Astrocyte (in vitro differentiated cells and primary cell): ENCODE measurements around the gene GCDH. TPM values are rescaled to one million over a fixed set of nuclear protein-coding genes. Genes with fewer than 3 reads are reported as not detected.

Experiments
- DNase-seq: peaks from one replicate; pipeline ENCODE4 v3.0.0-alpha.2; 2010; ENCODE audit warnings: low read depth
- FAIRE-seq: peaks from 2 replicates; lab custom pipeline; 2011; peaks lifted over from hg19 to GRCh38; lab: Jason Lieb, UNC
- H2AFZ ChIP-seq: 2 replicates; pipeline ENCODE4 v1.6.0; 2012; ENCODE audit warnings: low read depth, low read length, inconsistent platforms
- H3K27ac ChIP-seq: 2 replicates; pipeline ENCODE4 v1.5.1; 2011; ENCODE audit warnings: low read depth, low read length, inconsistent platforms
- H3K27me3 ChIP-seq: 2 replicates; pipeline ENCODE4 v1.6.0; 2011; ENCODE audit warnings: low read length, inconsistent platforms; ENCODE audit not compliant: insufficient read depth
- H3K36me3 ChIP-seq: 2 replicates; pipeline ENCODE4 v1.5.1; 2011; ENCODE audit warnings: low read length, inconsistent platforms; ENCODE audit not compliant: insufficient read depth
- H3K4me1 ChIP-seq: 2 replicates; pipeline ENCODE4 v1.5.1; 2011; ENCODE audit warnings: low read length, inconsistent platforms; ENCODE audit not compliant: insufficient read depth
- H3K4me2 ChIP-seq: 2 replicates; pipeline ENCODE4 v1.6.0; 2012; ENCODE audit warnings: low read length, inconsistent platforms
- H3K4me3 ChIP-seq: 2 replicates; pipeline ENCODE4 v1.5.1; 2011; ENCODE audit warnings: low read depth, mild to moderate bottlenecking, low read length, inconsistent platforms; ENCODE audit not compliant: insufficient read depth
- H3K79me2 ChIP-seq: 2 replicates; pipeline ENCODE4 v1.6.0; 2012; ENCODE audit warnings: mild to moderate bottlenecking, low read length, inconsistent platforms; ENCODE audit not compliant: insufficient read depth
- H3K9ac ChIP-seq: 2 replicates; pipeline ENCODE4 v1.6.0; 2012; ENCODE audit warnings: mild to moderate bottlenecking, low read length, inconsistent platforms
- H3K9me3 ChIP-seq: 2 replicates; pipeline ENCODE4 v1.5.1; 2012; ENCODE audit warnings: low read depth, mild to moderate bottlenecking, low read length, inconsistent platforms; ENCODE audit not compliant: insufficient read depth
- H4K20me1 ChIP-seq: 2 replicates; pipeline ENCODE4 v1.6.0; 2012; ENCODE audit warnings: low read length, inconsistent platforms; ENCODE audit not compliant: insufficient read depth
- H3K27ac Mint-ChIP-seq: one replicate; pipeline ENCODE4 v1.8.0; 2021; ENCODE audit warnings: mild to moderate bottlenecking, mixed read lengths; ENCODE audit not compliant: unreplicated experiment
- H3K27me3 Mint-ChIP-seq: one replicate; pipeline ENCODE4 v1.8.0; 2021; ENCODE audit warnings: low read depth, mixed read lengths; ENCODE audit not compliant: unreplicated experiment
- H3K36me3 Mint-ChIP-seq: one replicate; pipeline ENCODE4 v1.8.0; 2021; ENCODE audit warnings: low read depth, mixed read lengths; ENCODE audit not compliant: unreplicated experiment
- H3K4me1 Mint-ChIP-seq: one replicate; pipeline ENCODE4 v1.8.0; 2021; ENCODE audit warnings: low read depth, mixed read lengths; ENCODE audit not compliant: unreplicated experiment
- H3K4me3 Mint-ChIP-seq: one replicate; pipeline ENCODE4 v1.8.0; 2021; ENCODE audit warnings: mild to moderate bottlenecking, moderate library complexity, mixed read lengths; ENCODE audit not compliant: unreplicated experiment
- H3K9me3 Mint-ChIP-seq: one replicate; pipeline ENCODE4 v1.8.0; 2021; ENCODE audit warnings: mild to moderate bottlenecking, mixed read lengths; ENCODE audit not compliant: unreplicated experiment
- CTCF ChIP-seq: IDR thresholded peaks from 2 replicates; pipeline ENCODE4 v1.5.1; 2011; ENCODE audit warnings: low read depth, mild to moderate bottlenecking, inconsistent platforms, low read length, moderate library complexity; ENCODE audit not compliant: insufficient read depth
- EZH2 ChIP-seq: IDR thresholded peaks from 2 replicates; pipeline ENCODE4 v1.6.1; 2012; ENCODE audit warnings: mild to moderate bottlenecking, low read length, inconsistent platforms; ENCODE audit not compliant: insufficient read depth
- total RNA-seq: library from RNA; stranded (reverse); gene quantifications from 2 replicates; pipeline ENCODE4 v1.2.1, GENCODE V29; 2021

GCDH gene
- total RNA-seq, 1 donor from 2014 or later = 17.5 TPM

DNA sequence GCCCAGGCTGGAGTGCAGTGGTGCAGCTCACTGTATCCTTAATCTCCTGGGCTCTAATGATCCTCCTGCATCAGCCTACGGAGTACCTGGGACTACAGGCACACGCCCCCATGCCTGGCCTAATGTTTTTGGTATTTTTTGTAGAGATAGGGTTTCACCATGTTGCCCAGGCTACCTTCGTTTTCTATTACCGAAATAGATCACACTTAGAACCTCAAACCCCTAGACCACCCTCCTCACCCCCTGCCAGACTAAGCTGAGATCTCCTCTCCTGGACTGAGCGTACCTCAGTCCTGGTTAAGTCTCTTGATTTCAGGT lies 4.3 kb upstream of the GCDH start:
- Histone ChIP-seq H3K9me3 (peaks cover 17% of the 10 kb centered on the region), H3K27ac (no peak overlapping the region), H4K20me1 (no peaks in the 10 kb centered on the region), H2AFZ (no peak overlapping the region), H3K27me3 (peaks cover 22% of the 10 kb centered on the region), H3K79me2 (peaks cover 4% of the 10 kb centered on the region), H3K4me3 (no peak overlapping the region), H3K4me2 (no peak overlapping the region), H3K36me3 (no peaks in the 10 kb centered on the region), H3K4me1 (peaks cover 6% of the 10 kb centered on the region), H3K9ac (no peak overlapping the region)
- H3K27me3 Mint-ChIP-seq = peaks cover 35% of the 10 kb centered on the region
- no peak overlapping the region for H3K4me3 Mint-ChIP-seq
- FAIRE-seq = no peak
- TF ChIP-seq CTCF (no peak), EZH2 (no peak)
- no peak for DNase-seq
- H3K9me3 Mint-ChIP-seq = no peaks in the 10 kb centered on the region
- no peak overlapping the region for H3K27ac Mint-ChIP-seq
- no peaks in the 10 kb centered on the region for H3K4me1 Mint-ChIP-seq
- no peaks in the 10 kb centered on the region for H3K36me3 Mint-ChIP-seq

GRCh38 chr19:12886969-12887747 lies 3.8 kb upstream of the GCDH start, which contains the start of gene KLF1:
Gene KLF1, minus strand, starts transcription at chr19:12887201. Its CDS starts 61 bp downstream, at chr19:12887140.
- Histone ChIP-seq H3K9me3 (peaks cover 17% of the 10 kb centered on the region), H3K27ac (no peak within 1 kb of the TSS), H2AFZ (no peak within 1 kb of the TSS), H3K4me3 (no peak within 1 kb of the TSS), H3K4me1 (peaks cover 10% of the 10 kb centered on the region), H3K36me3 (no peaks in the 10 kb centered on the region), H3K4me2 (no peak within 1 kb of the TSS), H4K20me1 (no peaks in the 10 kb centered on the region), H3K9ac (no peak within 1 kb of the TSS), H3K79me2 (peaks cover 8% of the 10 kb centered on the region), H3K27me3 (peaks cover 22% of the 10 kb centered on the region)
- Mint-ChIP-seq H3K4me3 (no peak within 1 kb of the TSS), H3K27me3 (peaks cover 35% of the 10 kb centered on the region), H3K4me1 (no peaks in the 10 kb centered on the region), H3K9me3 (no peaks in the 10 kb centered on the region), H3K36me3 (no peaks in the 10 kb centered on the region), H3K27ac (no peak within 1 kb of the TSS)
- DNase-seq (no peak), FAIRE-seq (no peak)
- TF ChIP-seq EZH2 = no peak
- no peak for TF ChIP-seq CTCF

- H3K4me3 Mint-ChIP-seq = no peak overlapping the region
- peaks cover 35% of the 10 kb centered on the region for H3K27me3 Mint-ChIP-seq
- H4K20me1 ChIP-seq = no peaks in the 10 kb centered on the region
Measured at GRCh38 chr19:12888006-12888603, 2.9 kb upstream of the GCDH start.

More at GRCh38 chr19:12888006-12888603, 2.9 kb upstream of the GCDH start:
- Histone ChIP-seq H3K27ac (no peak overlapping the region), H3K4me2 (no peak overlapping the region), H2AFZ (no peak overlapping the region), H3K9me3 (peaks cover 17% of the 10 kb centered on the region), H3K4me3 (no peak overlapping the region), H3K27me3 (peaks cover 22% of the 10 kb centered on the region), H3K9ac (no peak overlapping the region), H3K4me1 (peaks cover 10% of the 10 kb centered on the region), H3K79me2 (peaks cover 8% of the 10 kb centered on the region), H3K36me3 (no peaks in the 10 kb centered on the region)
- DNase-seq (no peak), FAIRE-seq (no peak)
- Mint-ChIP-seq H3K9me3 (no peaks in the 10 kb centered on the region), H3K27ac (no peak overlapping the region), H3K4me1 (no peaks in the 10 kb centered on the region), H3K36me3 (no peaks in the 10 kb centered on the region)
- TF ChIP-seq CTCF = no peak
- no peak for TF ChIP-seq EZH2
